Measurements from ENCODE around the gene IGF1R.

GRCh38 chr15:98946301-98947255 is 298.2 kb downstream of the IGF1R start:
- TF ChIP-seq CTCF (IDR thresholded peaks at IDR 0.05) (no peak), EP300 (IDR thresholded peaks at IDR 0.05) (no peak)
